ENCODE measurements around the gene RNF207. TPM values are rescaled to one million over a fixed set of nuclear protein-coding genes. Genes with fewer than 3 reads are reported as not detected.

RNF207 gene
- total and polyA plus RNA-seq, 2 of the 13 experiments (the other 11 are each of a cell fraction or from before 2014, with no cell fraction given): 9.8 to 15.9 TPM

DNA sequence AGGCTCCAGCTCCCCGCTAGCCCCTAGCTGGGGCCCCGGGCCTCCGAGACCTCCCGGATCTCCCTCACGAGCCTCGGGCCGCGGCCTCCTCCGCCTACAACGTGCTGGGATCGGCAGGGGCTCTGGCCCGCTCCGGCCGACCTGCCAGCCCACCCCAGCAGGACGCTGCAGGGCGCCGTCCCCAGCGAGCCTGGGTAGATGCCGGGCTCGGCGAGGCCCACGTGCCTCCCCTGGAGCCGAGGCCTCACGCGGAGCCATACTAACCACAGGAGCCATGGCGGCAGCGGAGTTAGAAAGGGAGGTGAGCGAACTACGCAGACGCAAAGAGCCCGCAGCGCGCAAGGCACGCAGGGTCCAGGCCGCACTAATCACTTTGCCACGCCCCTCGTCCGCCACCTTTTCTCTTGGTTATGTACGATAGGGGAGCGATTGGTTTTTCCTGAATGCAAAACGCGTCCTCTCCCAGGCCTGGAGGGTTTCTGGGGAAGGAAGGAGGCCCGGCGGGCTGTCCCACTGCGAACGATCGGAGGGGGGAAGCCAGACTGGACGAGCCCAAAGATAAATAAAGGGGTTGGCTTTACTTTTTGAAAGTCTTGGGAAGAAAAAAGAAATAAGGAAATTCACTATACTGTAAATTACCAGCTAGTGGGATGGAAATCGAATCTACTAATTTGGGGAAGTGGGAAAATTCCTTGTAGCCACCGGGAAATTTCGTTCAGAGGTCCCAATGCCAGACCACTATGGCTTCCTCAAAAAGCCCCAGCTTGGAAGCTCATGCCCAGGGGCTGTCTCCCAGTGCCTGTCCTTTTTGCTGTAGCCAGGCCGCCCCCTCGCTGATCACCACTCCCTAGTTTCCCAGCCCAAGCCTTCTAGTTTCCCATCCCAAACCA, 6.4 kb upstream of the RNF207 start, which contains the start of gene RPL22 (continued):
- TF ChIP-seq, protein P1, sequence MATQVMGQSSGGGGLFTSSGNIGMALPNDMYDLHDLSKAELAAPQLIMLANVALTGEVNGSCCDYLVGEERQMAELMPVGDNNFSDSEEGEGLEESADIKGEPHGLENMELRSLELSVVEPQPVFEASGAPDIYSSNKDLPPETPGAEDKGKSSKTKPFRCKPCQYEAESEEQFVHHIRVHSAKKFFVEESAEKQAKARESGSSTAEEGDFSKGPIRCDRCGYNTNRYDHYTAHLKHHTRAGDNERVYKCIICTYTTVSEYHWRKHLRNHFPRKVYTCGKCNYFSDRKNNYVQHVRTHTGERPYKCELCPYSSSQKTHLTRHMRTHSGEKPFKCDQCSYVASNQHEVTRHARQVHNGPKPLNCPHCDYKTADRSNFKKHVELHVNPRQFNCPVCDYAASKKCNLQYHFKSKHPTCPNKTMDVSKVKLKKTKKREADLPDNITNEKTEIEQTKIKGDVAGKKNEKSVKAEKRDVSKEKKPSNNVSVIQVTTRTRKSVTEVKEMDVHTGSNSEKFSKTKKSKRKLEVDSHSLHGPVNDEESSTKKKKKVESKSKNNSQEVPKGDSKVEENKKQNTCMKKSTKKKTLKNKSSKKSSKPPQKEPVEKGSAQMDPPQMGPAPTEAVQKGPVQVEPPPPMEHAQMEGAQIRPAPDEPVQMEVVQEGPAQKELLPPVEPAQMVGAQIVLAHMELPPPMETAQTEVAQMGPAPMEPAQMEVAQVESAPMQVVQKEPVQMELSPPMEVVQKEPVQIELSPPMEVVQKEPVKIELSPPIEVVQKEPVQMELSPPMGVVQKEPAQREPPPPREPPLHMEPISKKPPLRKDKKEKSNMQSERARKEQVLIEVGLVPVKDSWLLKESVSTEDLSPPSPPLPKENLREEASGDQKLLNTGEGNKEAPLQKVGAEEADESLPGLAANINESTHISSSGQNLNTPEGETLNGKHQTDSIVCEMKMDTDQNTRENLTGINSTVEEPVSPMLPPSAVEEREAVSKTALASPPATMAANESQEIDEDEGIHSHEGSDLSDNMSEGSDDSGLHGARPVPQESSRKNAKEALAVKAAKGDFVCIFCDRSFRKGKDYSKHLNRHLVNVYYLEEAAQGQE (IDR thresholded peaks at IDR 0.05; ENCODE audit: borderline replicate concordance in 1 of 2, low read depth in 1 of 2, low read length in 2 of 2): no peak; a peak in 1 of 4 replicates
- TF ChIP-seq ZNF747 (CRISPR knock-in tag; IDR thresholded peaks at IDR 0.05; ENCODE audit: borderline replicate concordance) (no peak; the same call in 1 of the 2 replicates), TBX3 (IDR thresholded peaks at IDR 0.05; ENCODE audit: borderline replicate concordance) (peak; percentile 92; the same call in 1 of the 2 replicates), ZNF720 (CRISPR knock-in tag; IDR thresholded peaks at IDR 0.05) (no peak), CENPT (CRISPR knock-in tag; IDR thresholded peaks at IDR 0.05; ENCODE audit: low read depth) (peak; percentile 62; the same call in 1 of the 2 replicates), ATRX (CRISPR knock-in tag; IDR thresholded peaks at IDR 0.05; ENCODE audit: borderline replicate concordance) (no peak), KDM5B (CRISPR knock-in tag; IDR thresholded peaks at IDR 0.05; ENCODE audit: borderline replicate concordance) (peak; percentile 82), SIN3A (IDR thresholded peaks at IDR 0.05; ENCODE audit: borderline replicate concordance, low read depth, low read length) (peak; percentile 86; the same call in 1 of the 2 replicates), AHR (CRISPR knock-in tag; IDR thresholded peaks at IDR 0.05) (peak; percentile 96), ZNF138 (CRISPR knock-in tag; IDR thresholded peaks at IDR 0.05; ENCODE audit: low read depth) (peak; percentile 85; the same call in 1 of the 2 replicates), TOPORS (CRISPR knock-in tag; IDR thresholded peaks at IDR 0.05) (peak; percentile 70), HDAC6 (IDR thresholded peaks at IDR 0.05; ENCODE audit: low read depth, low read length) (no peak), ZNF773 (CRISPR knock-in tag; IDR thresholded peaks at IDR 0.05; ENCODE audit: borderline replicate concordance) (0 out of 2 replicates have a peak, but pooled peaks have one; percentile 46), ATF4 (CRISPR knock-in tag; IDR thresholded peaks at IDR 0.05) (peak in 1 of 2 experiments; percentile 55; a peak in 1 of 4 replicates)
- TF ChIP-seq, protein P2, sequence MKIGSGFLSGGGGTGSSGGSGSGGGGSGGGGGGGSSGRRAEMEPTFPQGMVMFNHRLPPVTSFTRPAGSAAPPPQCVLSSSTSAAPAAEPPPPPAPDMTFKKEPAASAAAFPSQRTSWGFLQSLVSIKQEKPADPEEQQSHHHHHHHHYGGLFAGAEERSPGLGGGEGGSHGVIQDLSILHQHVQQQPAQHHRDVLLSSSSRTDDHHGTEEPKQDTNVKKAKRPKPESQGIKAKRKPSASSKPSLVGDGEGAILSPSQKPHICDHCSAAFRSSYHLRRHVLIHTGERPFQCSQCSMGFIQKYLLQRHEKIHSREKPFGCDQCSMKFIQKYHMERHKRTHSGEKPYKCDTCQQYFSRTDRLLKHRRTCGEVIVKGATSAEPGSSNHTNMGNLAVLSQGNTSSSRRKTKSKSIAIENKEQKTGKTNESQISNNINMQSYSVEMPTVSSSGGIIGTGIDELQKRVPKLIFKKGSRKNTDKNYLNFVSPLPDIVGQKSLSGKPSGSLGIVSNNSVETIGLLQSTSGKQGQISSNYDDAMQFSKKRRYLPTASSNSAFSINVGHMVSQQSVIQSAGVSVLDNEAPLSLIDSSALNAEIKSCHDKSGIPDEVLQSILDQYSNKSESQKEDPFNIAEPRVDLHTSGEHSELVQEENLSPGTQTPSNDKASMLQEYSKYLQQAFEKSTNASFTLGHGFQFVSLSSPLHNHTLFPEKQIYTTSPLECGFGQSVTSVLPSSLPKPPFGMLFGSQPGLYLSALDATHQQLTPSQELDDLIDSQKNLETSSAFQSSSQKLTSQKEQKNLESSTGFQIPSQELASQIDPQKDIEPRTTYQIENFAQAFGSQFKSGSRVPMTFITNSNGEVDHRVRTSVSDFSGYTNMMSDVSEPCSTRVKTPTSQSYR (CRISPR knock-in tag; IDR thresholded peaks at IDR 0.05; ENCODE audit: borderline replicate concordance): peak; percentile 37; the same call in 1 of the 2 replicates
- TF ChIP-seq, protein P3, sequence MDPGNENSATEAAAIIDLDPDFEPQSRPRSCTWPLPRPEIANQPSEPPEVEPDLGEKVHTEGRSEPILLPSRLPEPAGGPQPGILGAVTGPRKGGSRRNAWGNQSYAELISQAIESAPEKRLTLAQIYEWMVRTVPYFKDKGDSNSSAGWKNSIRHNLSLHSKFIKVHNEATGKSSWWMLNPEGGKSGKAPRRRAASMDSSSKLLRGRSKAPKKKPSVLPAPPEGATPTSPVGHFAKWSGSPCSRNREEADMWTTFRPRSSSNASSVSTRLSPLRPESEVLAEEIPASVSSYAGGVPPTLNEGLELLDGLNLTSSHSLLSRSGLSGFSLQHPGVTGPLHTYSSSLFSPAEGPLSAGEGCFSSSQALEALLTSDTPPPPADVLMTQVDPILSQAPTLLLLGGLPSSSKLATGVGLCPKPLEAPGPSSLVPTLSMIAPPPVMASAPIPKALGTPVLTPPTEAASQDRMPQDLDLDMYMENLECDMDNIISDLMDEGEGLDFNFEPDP (CRISPR knock-in tag; conservative IDR thresholded peaks at IDR 0.05): 0 out of 2 replicates have a peak, but pooled peaks have one; percentile 96
- TF ChIP-seq, protein P4, sequence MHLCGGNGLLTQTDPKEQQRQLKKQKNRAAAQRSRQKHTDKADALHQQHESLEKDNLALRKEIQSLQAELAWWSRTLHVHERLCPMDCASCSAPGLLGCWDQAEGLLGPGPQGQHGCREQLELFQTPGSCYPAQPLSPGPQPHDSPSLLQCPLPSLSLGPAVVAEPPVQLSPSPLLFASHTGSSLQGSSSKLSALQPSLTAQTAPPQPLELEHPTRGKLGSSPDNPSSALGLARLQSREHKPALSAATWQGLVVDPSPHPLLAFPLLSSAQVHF (CRISPR knock-in tag; IDR thresholded peaks at IDR 0.05): peak; percentile 57; the same call in 1 of the 2 replicates
